Measurements from ENCODE around the gene SMIM32. TPM values are rescaled to one million over a fixed set of nuclear protein-coding genes. Genes with fewer than 3 reads are reported as not detected.

Gene SMIM32
- total and polyA plus RNA-seq, 2 of the 4 experiments (the other 2 are of a cell fraction) = not detected

DNA sequence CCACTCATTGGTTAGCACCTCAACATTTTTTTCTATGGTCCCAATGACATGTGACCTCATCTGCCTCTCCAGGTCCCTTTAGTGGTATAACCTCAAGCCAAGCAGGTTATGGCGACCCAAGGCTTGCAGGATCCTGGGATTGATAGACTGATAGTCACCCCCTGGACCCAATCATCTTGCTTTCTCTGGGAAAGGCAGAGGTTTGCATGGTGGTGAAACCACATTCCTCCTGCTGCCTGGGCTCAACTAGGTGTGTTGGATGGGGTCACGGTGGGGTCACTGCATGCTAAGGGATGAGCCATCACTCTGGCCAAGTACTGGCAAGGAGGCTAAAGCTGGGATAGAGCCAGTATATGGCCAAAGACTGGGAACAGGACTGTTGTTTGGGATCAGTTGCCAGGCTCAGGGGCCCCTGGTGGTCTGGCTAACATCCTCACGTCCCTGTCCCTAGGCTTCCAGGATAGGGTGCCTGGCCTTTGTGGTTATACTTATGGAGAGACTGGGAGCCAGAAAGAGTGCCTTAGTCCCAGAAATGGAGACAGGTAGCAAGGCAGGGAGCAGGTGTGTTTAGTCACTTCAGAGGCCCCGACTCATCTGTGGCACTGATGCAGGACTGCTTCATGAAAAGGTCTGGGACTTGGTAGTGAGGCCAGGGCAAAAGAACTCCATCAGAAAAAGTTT lies 4.6 kb upstream of the SMIM32 start:
- H2AFZ ChIP-seq (replicated peaks; ENCODE audit: low read length, poor library complexity) = no peak overlapping the region
- H2AK9ac ChIP-seq (replicated peaks; ENCODE audit: low read depth, low read length, poor library complexity) = peak overlapping the region; percentile 20
- dilution Hi-C loops (cut with HindIII; ENCODE audit: low sequenced_read_pairs, unreplicated experiment) (no loop called here), in situ Hi-C loops (cut with MboI; ENCODE audit: low sequenced_read_pairs) (no loop called here), intact Hi-C loops (cut with micrococcal nuclease) (no loop called here)
- H4K91ac ChIP-seq (ENCODE audit: insufficient read depth, low read depth, low read length) = no peak overlapping the region
- no peaks in the 10 kb centered on the region for H3K79me1 ChIP-seq (ENCODE audit: low read depth in 1 of 2, low read length in 2 of 2)
- H3K4me1 ChIP-seq (ENCODE audit: control insufficient read depth, insufficient read depth, low read length) = no peaks in the 10 kb centered on the region; the same call in 1 of the 2 replicates
- H2BK5ac ChIP-seq (ENCODE audit: low read depth, low read length, poor library complexity, severe bottlenecking) = no peak overlapping the region
- H3K23ac ChIP-seq (ENCODE audit: low read depth, low read length) = no peak overlapping the region
- no peak overlapping the region for H3K14ac ChIP-seq (replicated peaks; ENCODE audit: low read depth, low read length)
- no peak overlapping the region for H4K8ac ChIP-seq (ENCODE audit: low read depth in 2 of 2, low read length in 2 of 2)
- no peak for ATAC-seq (ENCODE audit: low read depth)
- H3K27ac ChIP-seq (ENCODE audit: insufficient read depth, low read length) = no peak overlapping the region
- H3K27me3 ChIP-seq (ENCODE audit: control insufficient read depth, insufficient read depth, low read length) = peaks cover 52% of the 10 kb centered on the region
- no peaks in the 10 kb centered on the region for H3K36me3 ChIP-seq (ENCODE audit: control insufficient read depth, insufficient read depth, low read length)
- no TSS peak for BruUV-seq (replicated peaks)
- H3K56ac ChIP-seq (ENCODE audit: extremely low read depth, insufficient read depth, low read length) = no peak overlapping the region
- no peaks in the 10 kb centered on the region for H3K9me1 ChIP-seq (ENCODE audit: insufficient read depth, low read length)
- no peak overlapping the region for H4K5ac ChIP-seq (ENCODE audit: low read depth, low read length)
- H2BK20ac ChIP-seq (ENCODE audit: low read depth, low read length) = no peak overlapping the region
- H3K18ac ChIP-seq (ENCODE audit: low read depth, low read length) = no peak overlapping the region
- no peak overlapping the region for H3K4me3 ChIP-seq (ENCODE audit: insufficient read depth, low read depth, low read length)
- no peak overlapping the region for H2AK5ac ChIP-seq (ENCODE audit: low read depth, low read length)
- no peak overlapping the region for H3K9ac ChIP-seq (ENCODE audit: low read depth, low read length)
- no peaks in the 10 kb centered on the region for H3K9me3 ChIP-seq (ENCODE audit: control insufficient read depth, insufficient read depth, low read length)
- H2BK15ac ChIP-seq (ENCODE audit: low read depth, low read length) = no peak overlapping the region
- CTCF ChIA-PET = no interaction called here
- 100% methylated on average over 1 of the region's 4 CpGs; no CpG with 5 or more reads in 1 of the 2 experiments for WGBS, 2 experiments (ENCODE audit: extremely low coverage in 2 of 2, insufficient read length in 1 of 2)
- TF ChIP-seq BHLHE40 (IDR thresholded peaks at IDR 0.05; ENCODE audit: low read depth, low read length) = no peak
- H2BK120ac ChIP-seq (ENCODE audit: low read depth, low read length) = no peak overlapping the region
- POLR2A ChIA-PET (ENCODE audit: unreplicated experiment) = no interaction called here
- H3K4ac ChIP-seq (ENCODE audit: low read depth, low read length) = no peak overlapping the region
- no peak overlapping the region for H3K4me2 ChIP-seq (ENCODE audit: low read depth, low read length)
- H4K20me1 ChIP-seq (ENCODE audit: insufficient read depth, low read length) = no peaks in the 10 kb centered on the region
- no peak for DNase-seq

Measured in IMR-90 (cell line).